CD4-positive, alpha-beta memory T cell (primary cell): Measurements from ENCODE around the gene VCP. TPM values are rescaled to one million over a fixed set of nuclear protein-coding genes. Genes with fewer than 3 reads are reported as not detected.

Experiments
- polyA plus RNA-seq, 2 donors: library from polyadenylated mRNA; unstranded; fragments of 300-500 nt; fragmentation: Illumina TruSeq; gene quantifications; one replicate each; pipeline ENCODE4 v1.2.3, GENCODE V29; 2021
- total RNA-seq, 2 experiments: library from RNA; stranded (reverse); gene quantifications; one replicate each; pipeline ENCODE4 v1.2.3, GENCODE V29; 2021

Gene VCP
- total and polyA plus RNA-seq, 4 experiments from 2014 or later = 156 to 206 (median 176) TPM

Other genes starting within 250 kb of the VCP start
- gene PHF24, start 114.3 kb downstream of the VCP start, total RNA-seq = not detected
- gene PHF24, start 114.3 kb downstream of the VCP start, polyA plus RNA-seq = not detected
- gene DNAJB5, start 82.9 kb downstream of the VCP start, total RNA-seq = under 1 TPM; 0.73 to 0.97 TPM
- 1 to 10 TPM in 1 of 2 donors, under 1 TPM in 1; 0.91 to 2.2 TPM for gene DNAJB5, start 82.9 kb downstream of the VCP start, polyA plus RNA-seq
- gene FANCG, start 7.3 kb upstream of the VCP start, total RNA-seq = 10 to 100 TPM; 24.0 to 27.9 TPM
- gene FANCG, start 7.3 kb upstream of the VCP start, polyA plus RNA-seq = 10 to 100 TPM in 1 of 2 donors, 1 to 10 TPM in 1; 2.9 to 12.5 TPM
- gene PIGO, start 24.0 kb upstream of the VCP start, total RNA-seq = 10 to 100 TPM; 23.4 to 29.7 TPM
- gene PIGO, start 24.0 kb upstream of the VCP start, polyA plus RNA-seq = 10 to 100 TPM; 17.9 to 25.2 TPM
- gene STOML2, start 30.5 kb upstream of the VCP start, total RNA-seq = 10 to 100 TPM; 42.9 to 45.3 TPM
- 100 to 1,000 TPM in 1 of 2 donors, 10 to 100 TPM in 1; 92.4 to 140 TPM for gene STOML2, start 30.5 kb upstream of the VCP start, polyA plus RNA-seq
- gene ATOSB, start 43.2 kb upstream of the VCP start, total RNA-seq = 1 to 10 TPM; 8.6 to 9.1 TPM
- 10 to 100 TPM in 1 of 2 donors, 1 to 10 TPM in 1; 3.7 to 10.1 TPM for gene ATOSB, start 43.2 kb upstream of the VCP start, polyA plus RNA-seq
- gene UNC13B, start 89.4 kb upstream of the VCP start, total RNA-seq = 1 to 10 TPM in 1 of 2 experiments, under 1 TPM in 1; 0.94 to 1.6 TPM
- gene UNC13B, start 89.4 kb upstream of the VCP start, polyA plus RNA-seq = under 1 TPM; 0.12 to 0.26 TPM